Thoracic aorta (tissue), 2 donors: ENCODE measurements around the gene GRAMD2A. TPM values are rescaled to one million over a fixed set of nuclear protein-coding genes. Genes with fewer than 3 reads are reported as not detected.

Experiments used
- ATAC-seq: fragments of 150-250 bp; one replicate; pipeline ENCODE4 v1.8.0; 2017; ENCODE audit warnings: low read depth; ENCODE audit not compliant: insufficient number of reproducible peaks, low FRiP score
- DNase-seq: peaks from one replicate; pipeline ENCODE4 v3.0.0-alpha.2; 2020; ENCODE audit warnings: low spot score
- H3K27ac ChIP-seq, 2 donors: fragments of 200-600 bp; sonication (generic); 1 replicate in 1 of 2; 2 replicates in 1 of 2; pipeline ENCODE4 v1.5.1; 2016; ENCODE audit warnings: mild to moderate bottlenecking in 2 of 2, moderate library complexity in 2 of 2
- H3K27me3 ChIP-seq: fragments of 200-600 bp; sonication (generic); replicated peaks from 2 replicates; pipeline ENCODE4 v1.6.0; 2016; ENCODE audit warnings: mild to moderate bottlenecking; ENCODE audit not compliant: insufficient read depth
- H3K36me3 ChIP-seq: fragments of 200-600 bp; sonication (generic); one replicate; pipeline ENCODE4 v1.5.1; 2016
- H3K4me1 ChIP-seq, 2 donors: fragments of 200-600 bp; sonication (generic); 1 replicate in 1 of 2; 2 replicates in 1 of 2; pipeline versions ENCODE4 v1.5.1 to v1.6.0; 2016; ENCODE audit warnings: low read depth in 2 of 2, mild to moderate bottlenecking in 1 of 2; ENCODE audit not compliant: control insufficient read depth in 1 of 2
- H3K4me3 ChIP-seq: fragments of 200-600 bp; sonication (generic); 2 replicates; pipeline ENCODE4 v1.5.1; 2016; ENCODE audit warnings: mild to moderate bottlenecking
- H3K9me3 ChIP-seq: fragments of 200-600 bp; sonication (generic); 2 replicates; pipeline ENCODE4 v1.5.1; 2016
- total RNA-seq, 2 donors: library from RNA; depleted of rRNA; stranded (reverse); fragments of >200 nt; gene quantifications; one replicate each; pipeline versions ENCODE4 v1.1.0 to v1.2.3, GENCODE V29; 2016
- TF ChIP-seq, protein P1 (sequence below): fragments of 200-600 bp; sonication (generic); IDR thresholded peaks from one replicate; pipeline ENCODE4 v1.5.1; 2019; ENCODE audit warnings: antibody characterized with exemption

GRAMD2A gene
- total RNA-seq, 2 donors from 2014 or later, result 0.85 TPM; not detected in 1

DNA sequence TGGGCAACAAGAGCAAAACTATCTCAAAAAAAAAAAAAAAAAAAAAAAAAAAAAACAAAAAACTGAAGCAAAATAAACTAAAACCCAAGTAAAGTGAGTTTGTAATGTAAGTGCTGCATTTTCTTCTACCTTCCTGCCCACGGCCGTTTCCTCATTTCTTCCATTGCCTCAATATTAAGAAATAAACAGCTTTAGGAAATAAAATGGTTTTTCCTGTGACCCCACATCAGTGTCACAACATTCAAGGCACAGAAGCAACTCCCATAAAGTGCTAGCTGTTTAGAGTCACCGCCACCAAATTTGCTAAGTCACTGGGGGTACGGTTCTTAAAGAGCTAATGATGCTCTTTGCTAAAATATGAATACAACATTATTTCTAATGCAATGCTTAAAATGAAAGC lies 30.1 kb upstream of the GRAMD2A start:
- Histone ChIP-seq H3K9me3 (no peaks in the 10 kb centered on the region), H3K36me3 (no peaks in the 10 kb centered on the region), H3K4me1 (peaks cover 36 to 57% of the 10 kb centered on the region in 2 donors), H3K27me3 (no peaks in the 10 kb centered on the region), H3K4me3 (peak overlapping the region; percentile 93), H3K27ac (peak overlapping the region; percentile 96 to 99)
- no peak for ATAC-seq
- TF ChIP-seq, protein P1, sequence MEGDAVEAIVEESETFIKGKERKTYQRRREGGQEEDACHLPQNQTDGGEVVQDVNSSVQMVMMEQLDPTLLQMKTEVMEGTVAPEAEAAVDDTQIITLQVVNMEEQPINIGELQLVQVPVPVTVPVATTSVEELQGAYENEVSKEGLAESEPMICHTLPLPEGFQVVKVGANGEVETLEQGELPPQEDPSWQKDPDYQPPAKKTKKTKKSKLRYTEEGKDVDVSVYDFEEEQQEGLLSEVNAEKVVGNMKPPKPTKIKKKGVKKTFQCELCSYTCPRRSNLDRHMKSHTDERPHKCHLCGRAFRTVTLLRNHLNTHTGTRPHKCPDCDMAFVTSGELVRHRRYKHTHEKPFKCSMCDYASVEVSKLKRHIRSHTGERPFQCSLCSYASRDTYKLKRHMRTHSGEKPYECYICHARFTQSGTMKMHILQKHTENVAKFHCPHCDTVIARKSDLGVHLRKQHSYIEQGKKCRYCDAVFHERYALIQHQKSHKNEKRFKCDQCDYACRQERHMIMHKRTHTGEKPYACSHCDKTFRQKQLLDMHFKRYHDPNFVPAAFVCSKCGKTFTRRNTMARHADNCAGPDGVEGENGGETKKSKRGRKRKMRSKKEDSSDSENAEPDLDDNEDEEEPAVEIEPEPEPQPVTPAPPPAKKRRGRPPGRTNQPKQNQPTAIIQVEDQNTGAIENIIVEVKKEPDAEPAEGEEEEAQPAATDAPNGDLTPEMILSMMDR, result no peak
- no peak for DNase-seq

DNA sequence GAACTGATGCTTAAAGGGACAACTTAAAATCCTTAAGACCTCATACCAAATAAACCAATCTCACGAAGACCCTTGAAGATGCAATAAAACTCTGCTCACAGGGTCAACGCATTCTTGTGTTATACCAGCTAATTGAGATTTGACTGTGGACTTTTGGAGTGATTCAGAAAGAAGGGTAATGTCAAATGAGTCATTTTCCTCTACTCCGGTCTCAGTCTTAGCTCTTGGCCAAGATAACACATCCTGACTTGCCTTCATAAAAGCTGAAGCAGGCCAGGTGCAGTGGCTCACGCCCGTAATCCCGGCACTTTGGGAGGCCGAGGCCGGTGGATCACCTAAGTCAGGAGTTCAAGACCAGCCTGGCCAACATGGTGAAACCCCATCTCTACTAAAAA lies 29.6 kb upstream of the GRAMD2A start:
- Histone ChIP-seq H3K27me3 (no peaks in the 10 kb centered on the region), H3K9me3 (no peaks in the 10 kb centered on the region), H3K4me1 (peaks cover 36 to 57% of the 10 kb centered on the region in 2 donors), H3K27ac (peak overlapping the region; percentile 96 to 99), H3K4me3 (peak overlapping the region; percentile 57), H3K36me3 (no peaks in the 10 kb centered on the region)
- TF ChIP-seq, protein P1, result no peak
- DNase-seq (no peak), ATAC-seq (no peak)

DNA sequence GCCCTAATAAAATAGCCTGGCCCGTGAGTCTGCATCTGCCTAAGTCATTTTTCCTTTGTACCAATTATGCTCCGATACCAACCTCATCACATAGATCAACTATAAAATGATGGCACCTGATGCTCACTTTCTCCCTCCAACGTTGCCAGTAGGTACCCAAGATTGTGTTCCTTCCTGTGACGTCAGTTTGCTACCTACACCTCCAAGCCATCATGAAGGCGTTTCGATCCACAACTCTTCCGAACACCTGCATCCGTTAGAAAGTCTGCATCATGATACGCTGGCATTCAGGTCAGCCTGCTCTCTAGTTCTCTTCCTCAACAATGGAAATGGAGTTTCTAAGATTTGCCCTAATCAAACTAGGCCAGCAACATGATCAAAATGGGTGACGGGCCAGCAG lies 25.7 kb upstream of the GRAMD2A start:
- Histone ChIP-seq H3K4me1 (peaks cover 27 to 56% of the 10 kb centered on the region in 2 donors), H3K36me3 (peaks cover 12% of the 10 kb centered on the region), H3K4me3 (no peak overlapping the region), H3K9me3 (no peaks in the 10 kb centered on the region), H3K27ac (no peak overlapping the region), H3K27me3 (no peaks in the 10 kb centered on the region)
- ATAC-seq (no peak), DNase-seq (no peak)
- TF ChIP-seq, protein P1, result no peak

DNA sequence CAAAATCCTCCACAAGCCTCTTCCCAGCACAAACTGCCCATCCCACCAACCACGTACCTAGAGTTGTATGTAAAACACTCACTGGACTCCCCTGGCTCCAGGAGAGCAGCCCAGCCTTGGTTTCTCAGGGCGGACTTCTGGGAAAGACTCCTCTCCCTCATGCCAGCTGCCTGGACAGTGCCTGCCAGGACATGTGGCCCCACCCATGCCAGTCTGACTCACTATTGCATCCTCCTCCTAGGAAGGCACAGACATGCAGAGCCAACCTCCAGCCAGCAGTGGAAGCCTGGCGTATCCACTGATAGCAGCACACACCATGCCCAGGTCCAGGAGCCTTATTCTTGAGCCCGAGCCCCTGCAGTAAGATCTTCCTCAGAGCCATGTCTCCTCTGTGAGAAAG lies 24.8 kb upstream of the GRAMD2A start:
- no peaks in the 10 kb centered on the region for H3K9me3 ChIP-seq
- peaks cover 24 to 47% of the 10 kb centered on the region in 2 donors for H3K4me1 ChIP-seq
- ATAC-seq (no peak), DNase-seq (peak; percentile 28)
- TF ChIP-seq, protein P1, result no peak
- H3K27ac ChIP-seq, result peak overlapping the region in 1 of 2 donors; percentile 8
- H3K4me3 ChIP-seq, result no peak overlapping the region
- peaks cover 21% of the 10 kb centered on the region for H3K36me3 ChIP-seq
- no peaks in the 10 kb centered on the region for H3K27me3 ChIP-seq

DNA sequence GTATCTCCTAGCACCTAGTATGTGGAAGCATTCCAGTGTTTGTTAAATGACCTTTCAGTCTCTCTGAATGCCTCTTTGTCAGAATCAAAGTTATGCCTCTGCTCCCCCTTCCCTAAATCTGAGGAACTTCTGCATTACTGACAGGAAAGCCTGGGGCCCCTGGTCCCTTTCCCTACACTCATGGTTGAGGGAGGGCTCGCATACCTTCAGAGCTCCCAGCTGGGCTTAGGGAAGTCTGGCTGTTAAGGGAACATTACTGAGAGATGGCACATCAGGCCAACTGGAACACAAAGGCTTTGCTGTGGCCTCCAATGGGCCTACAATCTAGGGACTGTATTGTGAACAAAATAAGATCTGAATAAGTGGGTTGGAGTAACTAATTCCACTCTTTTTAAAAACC lies 23.1 kb upstream of the GRAMD2A start:
- TF ChIP-seq, protein P1, result no peak
- no peak overlapping the region for H3K27ac ChIP-seq

More for the DNA sequence above, 23.1 kb upstream of the GRAMD2A start:
- Histone ChIP-seq H3K4me3 (no peak overlapping the region), H3K4me1 (peaks cover 11 to 32% of the 10 kb centered on the region in 2 donors), H3K9me3 (no peaks in the 10 kb centered on the region), H3K36me3 (peaks cover 37% of the 10 kb centered on the region), H3K27me3 (no peaks in the 10 kb centered on the region)
- no peak for ATAC-seq
- DNase-seq, result no peak
